ENCODE data around the gene ZNF662.

- no peak for TF ChIP-seq POLR2A (IDR thresholded peaks at IDR 0.05)
- TF ChIP-seq, protein P1, sequence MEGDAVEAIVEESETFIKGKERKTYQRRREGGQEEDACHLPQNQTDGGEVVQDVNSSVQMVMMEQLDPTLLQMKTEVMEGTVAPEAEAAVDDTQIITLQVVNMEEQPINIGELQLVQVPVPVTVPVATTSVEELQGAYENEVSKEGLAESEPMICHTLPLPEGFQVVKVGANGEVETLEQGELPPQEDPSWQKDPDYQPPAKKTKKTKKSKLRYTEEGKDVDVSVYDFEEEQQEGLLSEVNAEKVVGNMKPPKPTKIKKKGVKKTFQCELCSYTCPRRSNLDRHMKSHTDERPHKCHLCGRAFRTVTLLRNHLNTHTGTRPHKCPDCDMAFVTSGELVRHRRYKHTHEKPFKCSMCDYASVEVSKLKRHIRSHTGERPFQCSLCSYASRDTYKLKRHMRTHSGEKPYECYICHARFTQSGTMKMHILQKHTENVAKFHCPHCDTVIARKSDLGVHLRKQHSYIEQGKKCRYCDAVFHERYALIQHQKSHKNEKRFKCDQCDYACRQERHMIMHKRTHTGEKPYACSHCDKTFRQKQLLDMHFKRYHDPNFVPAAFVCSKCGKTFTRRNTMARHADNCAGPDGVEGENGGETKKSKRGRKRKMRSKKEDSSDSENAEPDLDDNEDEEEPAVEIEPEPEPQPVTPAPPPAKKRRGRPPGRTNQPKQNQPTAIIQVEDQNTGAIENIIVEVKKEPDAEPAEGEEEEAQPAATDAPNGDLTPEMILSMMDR (IDR thresholded peaks at IDR 0.05), result no peak
Observed at GRCh38 chr3:42942693-42943092, 36.8 kb downstream of the ZNF662 start.

Measured in testis (tissue), 2 donors.